Liver (tissue), 3 donors: Measurements from ENCODE around the gene MCEMP1.

Experiments
- ATF3 ChIP-seq: IDR thresholded peaks from 2 replicates; pipeline ENCODE4 v1.6.1; 2016; ENCODE audit warnings: antibody characterized with exemption
- CTCF ChIP-seq: fragments of 150-350 bp; IDR thresholded peaks from 2 replicates; pipeline ENCODE4 v1.5.1; 2017; ENCODE audit warnings: improper control_type of control experiment, low read depth, low read length; ENCODE audit not compliant: missing input control
- EGR1 ChIP-seq, 2 donors: IDR thresholded peaks; 2 replicates each; pipeline ENCODE4 v1.6.1; 2016 to 2018; ENCODE audit warnings: antibody characterized with exemption in 2 of 2, low read depth in 2 of 2
- FOXA1 ChIP-seq: IDR thresholded peaks from 2 replicates; pipeline ENCODE4 v1.6.1; 2016; ENCODE audit warnings: antibody characterized with exemption
- HNF4G ChIP-seq: IDR thresholded peaks from 2 replicates; pipeline ENCODE4 v1.6.1; 2016; ENCODE audit warnings: antibody characterized with exemption
- MAX ChIP-seq: IDR thresholded peaks from 2 replicates; pipeline ENCODE4 v1.6.1; 2016; ENCODE audit warnings: antibody characterized with exemption
- REST ChIP-seq: IDR thresholded peaks from 2 replicates; pipeline ENCODE4 v1.6.1; 2016; ENCODE audit warnings: antibody characterized with exemption, mild to moderate bottlenecking
- SP1 ChIP-seq: IDR thresholded peaks from 2 replicates; pipeline ENCODE4 v1.6.1; 2018; ENCODE audit warnings: antibody characterized with exemption, mild to moderate bottlenecking
- TAF1 ChIP-seq: conservative IDR thresholded peaks from 2 replicates; pipeline ENCODE4 v1.6.1; 2016; ENCODE audit warnings: antibody characterized with exemption, mild to moderate bottlenecking
- donor health status: healthy.
- donor health status: healthy.

DNA sequence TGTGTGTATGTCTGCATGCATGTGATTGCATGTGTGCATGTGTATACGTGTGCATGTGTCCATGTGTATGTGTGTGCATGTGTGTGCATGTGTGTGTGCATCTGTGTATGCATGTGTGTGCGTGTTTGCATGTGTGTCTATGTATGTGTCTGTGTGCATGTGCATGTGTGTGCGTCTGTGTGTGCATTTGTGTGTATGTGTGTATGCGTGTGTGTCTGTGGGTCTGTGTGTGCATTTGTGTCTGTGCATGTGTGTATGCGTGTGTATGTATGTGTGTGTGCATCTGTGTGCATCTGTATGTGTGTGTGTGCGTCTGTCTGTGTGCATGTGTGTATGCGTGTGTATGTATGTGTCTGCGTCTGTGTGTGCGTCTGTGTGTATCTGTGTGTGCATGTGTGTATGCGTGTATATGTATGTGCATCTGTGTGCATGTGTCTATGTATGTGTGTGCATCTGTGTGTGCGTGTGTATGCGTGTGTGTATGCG is 37.0 kb upstream of the MCEMP1 start:
- no peak for TF ChIP-seq CTCF
- no peak for TF ChIP-seq SP1
- TF ChIP-seq TAF1: no peak
- no peak for TF ChIP-seq ATF3
- no peak for TF ChIP-seq HNF4G
- no peak for TF ChIP-seq EGR1 (IDR thresholded peaks at IDR 0.05; ENCODE audit: low read depth in 2 of 2)
- no peak for TF ChIP-seq REST
- TF ChIP-seq MAX: no peak
- no peak for TF ChIP-seq FOXA1
